Neural progenitor cell (in vitro differentiated cells): Measurements from ENCODE around the gene GPM6B.

Experiments used
- CTCF ChIP-seq: fragments of 200-600 bp; sonication (generic); IDR thresholded peaks from 2 replicates; pipeline ENCODE4 v1.5.1; 2017; ENCODE audit warnings: antibody characterized with exemption, mild to moderate bottlenecking
- EZH2 ChIP-seq: fragments of 200-600 bp; sonication (generic); IDR thresholded peaks from 2 replicates; pipeline ENCODE4 v1.6.1; 2017; ENCODE audit warnings: antibody characterized with exemption, mild to moderate bottlenecking, moderate library complexity
- EZH2phosphoT487 ChIP-seq: fragments of 200-600 bp; sonication (generic); IDR thresholded peaks from 2 replicates; pipeline ENCODE4 v1.6.1; 2017; ENCODE audit warnings: antibody characterized with exemption

GRCh38 chrX:13815664-13816063, 1.2 kb downstream of the GPM6B start:
- no peak for TF ChIP-seq EZH2phosphoT487
- no peak for TF ChIP-seq CTCF
- TF ChIP-seq EZH2: no peak
